PC-3 (cell line): ENCODE results near the gene CEP170B. TPM values are rescaled to one million over a fixed set of nuclear protein-coding genes. Genes with fewer than 3 reads are reported as not detected.

ENCODE experiments used
- ATAC-seq: fragments of 200-7000 bp; cut with Tn5 transposase; 2 replicates; pipeline ENCODE4 v1.9.1; 2020; ENCODE audit warnings: mild to moderate bottlenecking, moderate library complexity
- BruUV-seq: library from RNA; stranded (reverse); fragments of 400-500 nt; replicated peaks from 2 replicates; lab custom pipeline; 2021; lab: Mats Ljungman, UMichigan
- CTCF ChIA-PET: fragments of 300-600 bp; sonication (Branson Sonifier 250); formaldehyde crosslinking; loops from one replicate; lab custom pipeline; 2022; ENCODE audit warnings: antibody characterized with exemption; lab: Charles Lee
- POLR2A ChIA-PET: fragments of 300-600 bp; sonication (Branson Sonifier 250); formaldehyde crosslinking; loops from one replicate; lab custom pipeline; 2022; ENCODE audit warnings: antibody characterized with exemption; ENCODE audit not compliant: unreplicated experiment; lab: Charles Lee
- DNase-seq: peaks from one replicate; pipeline ENCODE4 v3.0.0-alpha.2; 2015
- H2AFZ ChIP-seq: fragments of 300-600 bp; sonication (generic); 2 replicates; pipeline ENCODE4 v1.6.0; 2016; ENCODE audit warnings: antibody characterized with exemption, low read length
- H3F3A ChIP-seq: fragments of 300-600 bp; sonication (generic); one replicate; pipeline ENCODE4 v1.6.0; 2017; ENCODE audit warnings: antibody characterized with exemption, low read length, control low read depth, mild to moderate bottlenecking; ENCODE audit not compliant: unreplicated experiment
- H3K27ac ChIP-seq: fragments of 300-600 bp; sonication (generic); 2 replicates; pipeline ENCODE4 v1.5.1; 2016; ENCODE audit warnings: mild to moderate bottlenecking, low read length
- H3K27me3 ChIP-seq: fragments of 300-600 bp; sonication (generic); 2 replicates; pipeline ENCODE4 v1.6.1; 2016; ENCODE audit warnings: low read length, mixed read lengths
- H3K36me3 ChIP-seq: fragments of 300-600 bp; sonication (generic); 2 replicates; pipeline ENCODE4 v1.6.1; 2016; ENCODE audit warnings: low read depth, mixed run types, low read length, mixed read lengths
- H3K4me1 ChIP-seq: fragments of 300-600 bp; sonication (generic); 2 replicates; pipeline ENCODE4 v1.5.1; 2016; ENCODE audit warnings: low read length; ENCODE audit not compliant: insufficient read depth
- H3K4me2 ChIP-seq: fragments of 300-600 bp; sonication (generic); 2 replicates; pipeline ENCODE4 v1.6.0; 2016; ENCODE audit warnings: low read length
- H3K4me3 ChIP-seq: fragments of 300-600 bp; sonication (generic); 2 replicates; pipeline ENCODE4 v1.5.1; 2016; ENCODE audit warnings: mild to moderate bottlenecking, low read length, mixed read lengths
- H3K79me2 ChIP-seq: fragments of 300-600 bp; sonication (generic); 2 replicates; pipeline ENCODE4 v1.6.1; 2017; ENCODE audit warnings: low read length, mixed read lengths
- H3K9ac ChIP-seq: fragments of 300-600 bp; sonication (generic); 2 replicates; pipeline ENCODE4 v1.6.0; 2016; ENCODE audit warnings: mild to moderate bottlenecking, low read length
- H3K9me2 ChIP-seq: fragments of 300-600 bp; sonication (generic); replicated peaks from 2 replicates; pipeline ENCODE4 v1.6.1; 2016; ENCODE audit warnings: mixed run types, low read length, mixed read lengths
- H3K9me3 ChIP-seq: fragments of 300-600 bp; sonication (generic); 2 replicates; pipeline ENCODE4 v1.6.1; 2016; ENCODE audit warnings: low read length, mixed read lengths
- H4K20me1 ChIP-seq: fragments of 300-600 bp; sonication (generic); 2 replicates; pipeline ENCODE4 v1.6.1; 2016; ENCODE audit warnings: low read length, mixed read lengths
- EZH2 ChIP-seq: fragments of 300-600 bp; sonication (generic); IDR thresholded peaks from one replicate; pipeline ENCODE4 v1.6.1; 2017; ENCODE audit warnings: antibody characterized with exemption, mild to moderate bottlenecking, low read length; ENCODE audit not compliant: unreplicated experiment
- EZH2phosphoT487 ChIP-seq: fragments of 300-600 bp; sonication (generic); IDR thresholded peaks from 2 replicates; pipeline ENCODE4 v1.6.1; 2018; ENCODE audit warnings: mild to moderate bottlenecking, antibody characterized with exemption, low read length, borderline replicate concordance
- intact Hi-C: fragments of 100-400 bp; cut with micrococcal nuclease; formaldehyde crosslinking; loops from 2 replicates; pipeline ENCODE4 v1.9.0; 2023
- total RNA-seq: library from RNA; depleted of rRNA; stranded (reverse); fragments of >200 nt; gene quantifications from 2 replicates; pipeline ENCODE4 v1.2.3, GENCODE V29; 2014
- TF ChIP-seq, protein P1 (sequence below): fragments of 300-600 bp; sonication (generic); conservative IDR thresholded peaks from 2 replicates; pipeline ENCODE4 v1.5.1; 2017; ENCODE audit warnings: antibody characterized with exemption, low read depth, mild to moderate bottlenecking, low read length

The CEP170B gene
- total RNA-seq, 1 experiment from 2014 or later: 33.2 TPM

DNA sequence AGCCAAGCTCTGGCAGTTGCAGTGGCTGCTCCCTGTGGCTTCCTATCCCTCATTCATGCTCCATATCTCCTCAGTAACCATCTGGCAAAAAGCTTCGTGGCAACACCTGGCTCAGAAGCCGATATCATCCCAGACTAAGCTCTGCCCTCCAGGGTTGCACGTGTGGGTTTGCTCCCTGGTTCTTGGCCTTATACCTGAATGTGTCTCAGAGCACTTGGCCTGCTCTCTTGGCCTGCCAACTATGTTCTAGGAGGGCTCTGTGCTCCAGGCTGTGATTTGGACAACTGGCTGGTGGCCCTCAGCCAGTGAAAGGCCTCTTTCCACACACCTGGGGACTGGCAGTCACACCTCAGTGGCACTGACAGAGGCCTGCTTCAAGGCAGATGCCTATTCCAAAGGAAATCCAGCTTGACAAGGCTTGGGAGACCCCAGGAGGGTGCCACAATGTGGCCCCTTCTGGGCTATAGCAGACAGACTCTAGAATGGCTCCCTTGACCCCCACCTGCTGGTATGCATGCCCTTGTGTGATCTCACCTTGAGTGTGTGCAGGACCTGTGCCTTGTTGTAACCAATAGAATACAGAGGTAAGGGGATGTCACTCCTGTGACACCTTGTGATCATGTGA, 70.1 kb downstream of the CEP170B start:
- Histone ChIP-seq H3K9ac (no peak overlapping the region), H3K27me3 (no peaks in the 10 kb centered on the region), H3K4me3 (no peak overlapping the region), H3K9me3 (no peaks in the 10 kb centered on the region), H3F3A (no peaks in the 10 kb centered on the region), H3K79me2 (no peaks in the 10 kb centered on the region), H2AFZ (no peak overlapping the region), H3K4me1 (no peaks in the 10 kb centered on the region), H3K36me3 (no peaks in the 10 kb centered on the region), H4K20me1 (no peaks in the 10 kb centered on the region), H3K4me2 (no peak overlapping the region), H3K9me2 (no peaks in the 10 kb centered on the region), H3K27ac (no peak overlapping the region)
- CTCF ChIA-PET: interaction anchor here (0.6 kb wide), 1 partner anchor 233 kb away, joined by 3 read pairs; no protein-coding TSS in a partner anchor
- no peak for TF ChIP-seq EZH2phosphoT487
- DNase-seq: no peak
- POLR2A ChIA-PET: no interaction called here
- ATAC-seq: no peak
- intact Hi-C loops: no loop called here
- no TSS peak for BruUV-seq

DNA sequence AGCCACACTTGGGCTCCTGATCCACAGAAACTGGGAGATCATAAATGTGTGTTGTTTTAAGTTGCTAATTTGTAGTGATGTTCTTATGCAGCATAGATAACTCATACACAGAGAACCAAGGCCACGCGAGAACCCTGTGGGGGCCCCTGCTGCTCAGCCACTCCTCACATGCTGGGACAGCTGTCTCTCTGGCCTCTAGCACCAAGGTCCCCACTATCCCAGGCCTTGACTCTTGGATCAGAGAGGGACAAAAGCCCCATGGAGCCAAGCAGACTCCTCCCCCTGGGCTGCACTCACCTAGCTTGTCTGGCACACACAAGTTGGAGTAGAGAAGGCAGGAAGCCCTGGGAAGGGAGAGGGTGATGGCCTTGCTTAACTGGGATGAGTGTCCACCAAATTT, 70.9 kb downstream of the CEP170B start:
- intact Hi-C loops: no loop called here
- no peak overlapping the region for H3K4me2 ChIP-seq
- H2AFZ ChIP-seq: no peak overlapping the region
- ATAC-seq (no peak), DNase-seq (no peak)
- ChIA-PET POLR2A (no interaction called here), CTCF (no interaction called here)
- no peaks in the 10 kb centered on the region for H3K9me3 ChIP-seq
- no TSS peak for BruUV-seq
- no peaks in the 10 kb centered on the region for H3K4me1 ChIP-seq
- H3K36me3 ChIP-seq: no peaks in the 10 kb centered on the region
- no peak overlapping the region for H3K9ac ChIP-seq
- no peaks in the 10 kb centered on the region for H3K79me2 ChIP-seq
- no peaks in the 10 kb centered on the region for H4K20me1 ChIP-seq
- H3K27ac ChIP-seq: no peak overlapping the region
- no peaks in the 10 kb centered on the region for H3F3A ChIP-seq
- TF ChIP-seq EZH2phosphoT487: no peak
- no peaks in the 10 kb centered on the region for H3K9me2 ChIP-seq
- no peak overlapping the region for H3K4me3 ChIP-seq
- H3K27me3 ChIP-seq: no peaks in the 10 kb centered on the region

DNA sequence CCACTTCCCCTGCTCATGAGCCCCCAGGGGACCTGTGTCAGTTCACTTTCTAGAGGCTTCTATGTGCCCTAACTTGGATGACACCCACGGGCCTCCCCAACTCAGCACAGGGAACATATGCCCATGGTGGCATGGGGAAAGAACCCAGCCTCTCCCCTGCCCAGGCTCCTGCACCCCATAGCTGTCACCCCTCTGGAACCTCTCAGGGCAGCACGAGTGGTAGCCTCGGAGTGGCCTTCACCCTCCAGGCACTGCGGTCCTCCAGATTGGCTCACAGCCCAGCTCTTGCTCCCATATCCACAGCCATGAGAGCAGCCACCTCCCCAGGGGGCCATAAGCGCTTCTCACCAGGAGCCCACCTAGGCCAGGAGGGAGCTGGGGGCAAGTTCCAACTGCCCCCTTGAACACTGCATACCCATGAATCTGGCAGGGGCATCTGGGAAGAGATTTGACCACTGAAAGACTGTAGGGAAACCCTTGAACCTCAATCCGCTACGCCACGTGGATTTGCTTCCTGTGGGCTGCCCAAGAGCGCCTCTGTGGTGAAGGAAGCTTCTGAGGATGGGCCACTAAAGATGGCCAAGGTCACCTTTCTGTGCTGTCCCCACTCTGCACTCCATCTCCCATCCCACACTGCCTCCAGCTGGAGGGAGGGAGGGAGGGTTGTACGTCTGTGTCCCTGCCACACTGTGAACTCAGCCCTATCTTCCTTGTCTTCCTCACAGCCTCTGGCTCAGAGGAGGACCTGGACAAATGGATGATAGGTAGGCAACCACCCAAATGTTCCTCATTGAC, 71.5 kb downstream of the CEP170B start:
- TF ChIP-seq, protein P1, sequence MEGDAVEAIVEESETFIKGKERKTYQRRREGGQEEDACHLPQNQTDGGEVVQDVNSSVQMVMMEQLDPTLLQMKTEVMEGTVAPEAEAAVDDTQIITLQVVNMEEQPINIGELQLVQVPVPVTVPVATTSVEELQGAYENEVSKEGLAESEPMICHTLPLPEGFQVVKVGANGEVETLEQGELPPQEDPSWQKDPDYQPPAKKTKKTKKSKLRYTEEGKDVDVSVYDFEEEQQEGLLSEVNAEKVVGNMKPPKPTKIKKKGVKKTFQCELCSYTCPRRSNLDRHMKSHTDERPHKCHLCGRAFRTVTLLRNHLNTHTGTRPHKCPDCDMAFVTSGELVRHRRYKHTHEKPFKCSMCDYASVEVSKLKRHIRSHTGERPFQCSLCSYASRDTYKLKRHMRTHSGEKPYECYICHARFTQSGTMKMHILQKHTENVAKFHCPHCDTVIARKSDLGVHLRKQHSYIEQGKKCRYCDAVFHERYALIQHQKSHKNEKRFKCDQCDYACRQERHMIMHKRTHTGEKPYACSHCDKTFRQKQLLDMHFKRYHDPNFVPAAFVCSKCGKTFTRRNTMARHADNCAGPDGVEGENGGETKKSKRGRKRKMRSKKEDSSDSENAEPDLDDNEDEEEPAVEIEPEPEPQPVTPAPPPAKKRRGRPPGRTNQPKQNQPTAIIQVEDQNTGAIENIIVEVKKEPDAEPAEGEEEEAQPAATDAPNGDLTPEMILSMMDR: no peak
- TF ChIP-seq EZH2: no peak
- TF ChIP-seq EZH2phosphoT487: no peak

More for the DNA sequence above, 71.5 kb downstream of the CEP170B start:
- Histone ChIP-seq H3K9ac (no peak overlapping the region), H4K20me1 (no peaks in the 10 kb centered on the region), H3K27me3 (no peaks in the 10 kb centered on the region), H3F3A (no peaks in the 10 kb centered on the region), H3K9me3 (no peaks in the 10 kb centered on the region), H3K27ac (no peak overlapping the region), H3K9me2 (no peaks in the 10 kb centered on the region), H3K4me2 (no peak overlapping the region), H3K79me2 (no peaks in the 10 kb centered on the region), H3K4me3 (no peak overlapping the region), H3K4me1 (no peaks in the 10 kb centered on the region), H2AFZ (no peak overlapping the region), H3K36me3 (no peaks in the 10 kb centered on the region)
- no peak for ATAC-seq
- intact Hi-C loops: no loop called here
- ChIA-PET CTCF (interaction anchor here (0.6 kb wide), 1 partner anchor 34 kb away, joined by 3 read pairs; no protein-coding TSS in a partner anchor), POLR2A (interaction anchor here (0.5 kb wide), 1 partner anchor 42 kb away, joined by 3 read pairs; the partner anchor contains the start of gene AHNAK2)
- no peak for DNase-seq
- BruUV-seq: no TSS peak
